ENCODE results near the gene SOX5.

- TF ChIP-seq CTCF (IDR thresholded peaks at IDR 0.05; ENCODE audit: poor library complexity) (no peak), EZH2phosphoT487 (IDR thresholded peaks at IDR 0.05; ENCODE audit: low read depth, severe bottlenecking, unreplicated experiment) (no peak), EZH2 (IDR thresholded peaks at IDR 0.05; ENCODE audit: borderline replicate concordance) (no peak)
Measured at GRCh38 chr12:23542187-23542586, 407.3 kb downstream of the SOX5 start.

Measured in hepatocyte (in vitro differentiated cells).